Measurements from ENCODE around the gene CTSO.

Gene CTSO

DNA sequence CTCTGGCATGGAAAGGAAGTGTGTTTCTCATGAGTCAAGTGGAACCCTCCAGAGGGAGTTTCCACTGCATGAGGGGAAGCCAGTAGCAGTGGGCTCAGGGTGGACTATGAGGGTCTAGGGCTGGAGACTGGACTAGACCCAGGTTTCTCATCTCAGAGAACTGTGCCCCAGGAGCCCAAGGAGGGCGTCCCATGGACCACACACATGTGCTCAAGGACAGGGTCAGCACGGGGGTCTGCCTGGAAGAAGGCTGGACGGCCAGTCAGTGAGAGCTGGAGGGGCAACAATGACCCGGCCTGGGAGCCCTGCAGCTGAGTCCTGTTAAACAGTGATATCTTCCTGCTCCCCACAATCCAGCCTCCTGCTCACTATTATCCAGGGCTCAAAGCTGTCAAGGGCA, 5.8 kb upstream of the CTSO start:
- TF ChIP-seq TEAD4 (IDR thresholded peaks at IDR 0.05) (no peak), YY1 (IDR thresholded peaks at IDR 0.05; ENCODE audit: low read depth) (no peak), EGR1 (IDR thresholded peaks at IDR 0.05) (no peak)
- TF ChIP-seq, protein P1, sequence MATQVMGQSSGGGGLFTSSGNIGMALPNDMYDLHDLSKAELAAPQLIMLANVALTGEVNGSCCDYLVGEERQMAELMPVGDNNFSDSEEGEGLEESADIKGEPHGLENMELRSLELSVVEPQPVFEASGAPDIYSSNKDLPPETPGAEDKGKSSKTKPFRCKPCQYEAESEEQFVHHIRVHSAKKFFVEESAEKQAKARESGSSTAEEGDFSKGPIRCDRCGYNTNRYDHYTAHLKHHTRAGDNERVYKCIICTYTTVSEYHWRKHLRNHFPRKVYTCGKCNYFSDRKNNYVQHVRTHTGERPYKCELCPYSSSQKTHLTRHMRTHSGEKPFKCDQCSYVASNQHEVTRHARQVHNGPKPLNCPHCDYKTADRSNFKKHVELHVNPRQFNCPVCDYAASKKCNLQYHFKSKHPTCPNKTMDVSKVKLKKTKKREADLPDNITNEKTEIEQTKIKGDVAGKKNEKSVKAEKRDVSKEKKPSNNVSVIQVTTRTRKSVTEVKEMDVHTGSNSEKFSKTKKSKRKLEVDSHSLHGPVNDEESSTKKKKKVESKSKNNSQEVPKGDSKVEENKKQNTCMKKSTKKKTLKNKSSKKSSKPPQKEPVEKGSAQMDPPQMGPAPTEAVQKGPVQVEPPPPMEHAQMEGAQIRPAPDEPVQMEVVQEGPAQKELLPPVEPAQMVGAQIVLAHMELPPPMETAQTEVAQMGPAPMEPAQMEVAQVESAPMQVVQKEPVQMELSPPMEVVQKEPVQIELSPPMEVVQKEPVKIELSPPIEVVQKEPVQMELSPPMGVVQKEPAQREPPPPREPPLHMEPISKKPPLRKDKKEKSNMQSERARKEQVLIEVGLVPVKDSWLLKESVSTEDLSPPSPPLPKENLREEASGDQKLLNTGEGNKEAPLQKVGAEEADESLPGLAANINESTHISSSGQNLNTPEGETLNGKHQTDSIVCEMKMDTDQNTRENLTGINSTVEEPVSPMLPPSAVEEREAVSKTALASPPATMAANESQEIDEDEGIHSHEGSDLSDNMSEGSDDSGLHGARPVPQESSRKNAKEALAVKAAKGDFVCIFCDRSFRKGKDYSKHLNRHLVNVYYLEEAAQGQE (IDR thresholded peaks at IDR 0.05; ENCODE audit: low read depth) = no peak

DNA sequence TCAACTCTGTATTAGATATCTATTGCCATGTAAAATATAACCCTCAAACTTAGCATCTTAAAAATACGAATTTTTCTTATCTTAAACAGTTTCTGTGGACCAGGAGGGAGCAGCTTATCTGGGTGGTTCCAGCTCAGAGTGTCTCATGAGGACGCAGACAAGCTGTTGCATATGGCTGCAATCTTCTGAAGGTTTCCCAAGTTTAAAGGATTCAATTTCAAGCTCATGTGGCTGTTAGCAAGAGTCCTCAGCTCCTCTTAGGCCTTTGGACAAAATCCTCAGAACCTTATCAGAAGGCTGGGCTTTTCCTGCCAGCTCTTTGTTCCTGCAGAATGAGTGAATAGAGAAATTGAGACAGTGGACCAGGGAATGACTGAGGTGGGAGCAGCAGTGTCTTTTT, 2.8 kb upstream of the CTSO start:
- TF ChIP-seq CREB1 (IDR thresholded peaks at IDR 0.05; ENCODE audit: low read depth) (no peak), YY1 (IDR thresholded peaks at IDR 0.05; ENCODE audit: low read depth) (no peak), RAD21 (IDR thresholded peaks at IDR 0.05; ENCODE audit: low read depth) (no peak), EGR1 (IDR thresholded peaks at IDR 0.05) (no peak), ZBTB7A (IDR thresholded peaks at IDR 0.05; ENCODE audit: low read depth) (no peak), EP300 (IDR thresholded peaks at IDR 0.05; ENCODE audit: borderline replicate concordance) (no peak), NFIC (IDR thresholded peaks at IDR 0.05) (no peak), TCF12 (IDR thresholded peaks at IDR 0.05; ENCODE audit: low read depth) (no peak)
- TF ChIP-seq, protein P2, sequence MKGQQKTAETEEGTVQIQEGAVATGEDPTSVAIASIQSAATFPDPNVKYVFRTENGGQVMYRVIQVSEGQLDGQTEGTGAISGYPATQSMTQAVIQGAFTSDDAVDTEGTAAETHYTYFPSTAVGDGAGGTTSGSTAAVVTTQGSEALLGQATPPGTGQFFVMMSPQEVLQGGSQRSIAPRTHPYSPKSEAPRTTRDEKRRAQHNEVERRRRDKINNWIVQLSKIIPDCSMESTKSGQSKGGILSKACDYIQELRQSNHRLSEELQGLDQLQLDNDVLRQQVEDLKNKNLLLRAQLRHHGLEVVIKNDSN (IDR thresholded peaks at IDR 0.05) = no peak

DNA sequence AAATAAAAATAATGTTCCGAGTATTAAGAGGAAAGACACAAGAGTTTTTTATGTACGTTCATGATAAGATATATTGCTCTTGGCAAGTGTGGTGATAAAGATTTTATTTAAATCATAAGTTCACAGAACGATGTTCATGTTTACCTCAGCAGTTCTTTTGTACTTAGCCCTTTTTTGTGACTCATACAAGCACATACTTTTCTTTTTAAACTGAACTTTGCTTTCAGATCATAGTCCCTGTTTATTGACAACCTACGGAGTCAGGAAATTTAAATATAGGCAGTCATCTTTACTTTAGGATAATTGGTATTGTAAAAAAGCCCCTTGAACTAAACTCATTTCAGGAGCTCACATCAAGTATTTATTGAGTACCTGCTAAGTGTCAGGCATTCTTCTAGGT, 1.3 kb upstream of the CTSO start:
- no peak for TF ChIP-seq EP300 (IDR thresholded peaks at IDR 0.05; ENCODE audit: borderline replicate concordance)

DNA sequence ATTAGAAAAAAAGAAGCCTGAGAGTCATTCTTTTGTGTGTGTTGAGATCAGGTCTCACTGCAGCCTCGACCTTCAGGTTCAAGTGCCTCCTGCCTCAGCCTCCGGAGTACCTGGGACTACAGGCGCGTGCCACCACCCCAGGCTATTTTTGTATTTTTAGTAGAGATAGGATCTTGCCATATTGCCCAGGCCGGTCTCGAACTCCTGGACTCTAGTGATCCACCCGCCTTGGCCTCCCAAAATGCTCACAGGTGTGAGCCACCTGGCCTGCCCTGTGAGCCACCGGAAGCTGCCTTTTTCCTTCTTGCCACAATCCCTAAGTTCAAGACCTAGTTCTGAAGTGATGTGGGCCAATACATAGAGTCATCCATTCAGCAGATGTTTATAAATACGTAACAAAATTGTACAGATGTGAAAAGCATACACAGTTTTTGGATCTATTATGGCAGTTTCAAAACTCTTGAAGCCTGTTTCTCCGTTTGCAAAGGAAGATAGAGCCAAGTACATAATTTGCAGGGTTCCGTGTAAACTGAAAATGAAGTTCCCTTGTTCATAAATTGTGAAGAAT, 536 bp upstream of the CTSO start:
- TF ChIP-seq CEBPB (IDR thresholded peaks at IDR 0.05) = no peak

DNA sequence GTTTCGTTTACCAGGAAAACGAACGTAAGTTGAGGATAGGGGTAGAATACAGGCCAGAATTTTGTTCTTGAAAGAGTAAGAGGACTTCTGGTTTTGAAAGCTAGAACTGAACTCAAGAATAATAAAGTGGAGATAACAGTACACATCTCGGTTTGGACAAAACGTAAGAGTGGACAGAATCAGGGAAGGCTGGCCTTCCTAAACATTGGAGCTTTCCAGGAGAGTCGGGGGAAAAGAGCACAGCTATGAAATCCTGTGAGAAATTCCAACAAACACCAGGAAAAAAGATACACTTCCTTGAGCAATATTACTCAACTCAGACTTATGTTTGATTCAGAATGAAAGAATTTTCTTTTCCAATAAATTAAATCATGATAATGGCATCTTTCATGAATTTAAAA, 1.2 kb downstream of the CTSO start:
- no peak for TF ChIP-seq EGR1 (IDR thresholded peaks at IDR 0.05)
- TF ChIP-seq, protein P1 (IDR thresholded peaks at IDR 0.05; ENCODE audit: low read depth) = no peak
- no peak for TF ChIP-seq YY1 (IDR thresholded peaks at IDR 0.05; ENCODE audit: low read depth)
- no peak for TF ChIP-seq CEBPB (IDR thresholded peaks at IDR 0.05)
- no peak for TF ChIP-seq ZBTB7A (IDR thresholded peaks at IDR 0.05; ENCODE audit: low read depth)
- no peak for TF ChIP-seq CREB1 (IDR thresholded peaks at IDR 0.05; ENCODE audit: low read depth)
- no peak for TF ChIP-seq EP300 (IDR thresholded peaks at IDR 0.05; ENCODE audit: borderline replicate concordance)
- no peak for TF ChIP-seq TAF1 (IDR thresholded peaks at IDR 0.05; ENCODE audit: low read depth)

DNA sequence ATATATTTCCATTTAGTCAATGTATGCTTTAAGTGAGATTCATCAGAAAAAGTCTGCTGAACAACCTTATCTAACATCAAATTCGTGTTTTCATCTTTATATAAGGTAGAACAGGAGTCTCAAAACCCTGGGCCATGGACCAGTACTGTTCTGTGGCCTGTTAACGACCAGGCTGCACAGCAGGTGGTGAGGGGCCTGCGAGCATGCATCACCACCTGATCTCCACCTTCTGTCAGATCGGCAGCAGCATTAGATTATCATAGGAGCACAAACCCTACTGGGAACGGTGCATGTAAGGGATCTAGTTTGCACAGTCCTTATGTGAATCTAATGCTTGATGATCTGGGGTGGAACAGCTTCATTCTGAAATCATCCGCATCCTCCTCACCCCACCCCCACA, 3.2 kb downstream of the CTSO start:
- no peak for TF ChIP-seq TCF12 (IDR thresholded peaks at IDR 0.05; ENCODE audit: low read depth)
- no peak for TF ChIP-seq NFIC (IDR thresholded peaks at IDR 0.05)
- TF ChIP-seq, protein P2 (IDR thresholded peaks at IDR 0.05) = no peak
- no peak for TF ChIP-seq TEAD4 (IDR thresholded peaks at IDR 0.05)
- TF ChIP-seq CREB1 (IDR thresholded peaks at IDR 0.05; ENCODE audit: low read depth) = no peak
- TF ChIP-seq ZBTB7A (IDR thresholded peaks at IDR 0.05; ENCODE audit: low read depth) = no peak
- TF ChIP-seq, protein P3, sequence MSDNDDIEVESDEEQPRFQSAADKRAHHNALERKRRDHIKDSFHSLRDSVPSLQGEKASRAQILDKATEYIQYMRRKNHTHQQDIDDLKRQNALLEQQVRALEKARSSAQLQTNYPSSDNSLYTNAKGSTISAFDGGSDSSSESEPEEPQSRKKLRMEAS (IDR thresholded peaks at IDR 0.05) = no peak
- TF ChIP-seq EGR1 (IDR thresholded peaks at IDR 0.05) = no peak
- no peak for TF ChIP-seq RAD21 (IDR thresholded peaks at IDR 0.05; ENCODE audit: low read depth)
- TF ChIP-seq, protein P1 (IDR thresholded peaks at IDR 0.05; ENCODE audit: low read depth) = no peak
- no peak for TF ChIP-seq EP300 (IDR thresholded peaks at IDR 0.05; ENCODE audit: borderline replicate concordance)
- TF ChIP-seq YY1 (IDR thresholded peaks at IDR 0.05; ENCODE audit: low read depth) = no peak
- TF ChIP-seq CEBPB (IDR thresholded peaks at IDR 0.05) = no peak
- TF ChIP-seq TAF1 (IDR thresholded peaks at IDR 0.05; ENCODE audit: low read depth) = no peak
- TF ChIP-seq FOXM1 (IDR thresholded peaks at IDR 0.05; ENCODE audit: borderline replicate concordance, low read depth) = no peak
